Epidermal melanocyte (primary cell): Measurements from ENCODE around the gene FRMD4B.
"Not testable (repeated sequence)": the region's sequence is repeated elsewhere in the genome, so short reads cannot be mapped to it uniquely, and the experiment has no call there.

ENCODE experiments used
- DNase-seq: peaks from one replicate; pipeline ENCODE4 v3.0.0; 2011; ENCODE audit warnings: low spot score; ENCODE audit not compliant: insufficient read length

The FRMD4B gene

GRCh38 chr3:69322512-69322911, 63.4 kb downstream of the FRMD4B start:
- DNase-seq = not testable (repeated sequence)

DNA sequence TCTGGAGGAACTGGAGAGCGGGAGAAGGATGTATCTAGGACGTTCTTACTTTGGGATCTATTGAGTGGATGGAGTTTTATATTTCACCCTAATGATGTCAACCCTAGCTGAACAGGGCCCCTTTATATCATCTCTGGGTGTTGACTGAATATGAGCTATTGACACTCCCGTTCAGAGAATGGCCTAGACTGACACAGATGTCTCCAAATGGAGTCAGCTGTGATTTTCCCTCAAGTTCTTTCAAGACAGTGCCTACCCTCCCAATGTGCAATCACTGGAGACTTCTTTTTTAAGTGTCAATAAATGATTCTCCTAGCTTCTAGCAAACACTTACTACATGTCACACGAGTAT, 63.8 kb downstream of the FRMD4B start:
- no peak for DNase-seq

GRCh38 chr3:69321301-69322157, 64.4 kb downstream of the FRMD4B start:
- DNase-seq = no peak

- DNase-seq = no peak
These were observed 65.0 kb downstream of the FRMD4B start for GRCh38 chr3:69320871-69321271.

DNA sequence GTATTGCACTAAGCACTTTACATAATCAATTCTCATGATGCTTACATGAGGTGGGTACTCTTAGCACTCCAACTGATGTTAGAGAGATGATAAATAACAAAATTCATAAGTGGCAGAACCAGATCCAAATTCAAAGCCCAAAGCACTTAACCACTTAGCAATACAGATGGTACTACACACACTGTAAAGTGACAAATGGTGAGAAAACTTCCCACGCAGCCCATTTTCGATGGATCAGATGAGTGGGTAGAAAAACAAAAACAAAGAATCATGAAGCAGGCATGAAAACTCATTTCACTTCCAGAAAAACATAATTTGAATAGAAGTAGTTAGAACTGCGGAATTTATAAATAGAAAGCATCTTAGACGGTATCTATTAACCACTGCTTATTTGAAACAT, 66.2 kb downstream of the FRMD4B start:
- DNase-seq = no peak

GRCh38 chr3:69318410-69318809, 67.5 kb downstream of the FRMD4B start:
- no peak for DNase-seq

GRCh38 chr3:69313251-69313650, 72.6 kb downstream of the FRMD4B start:
- no peak for DNase-seq

DNA sequence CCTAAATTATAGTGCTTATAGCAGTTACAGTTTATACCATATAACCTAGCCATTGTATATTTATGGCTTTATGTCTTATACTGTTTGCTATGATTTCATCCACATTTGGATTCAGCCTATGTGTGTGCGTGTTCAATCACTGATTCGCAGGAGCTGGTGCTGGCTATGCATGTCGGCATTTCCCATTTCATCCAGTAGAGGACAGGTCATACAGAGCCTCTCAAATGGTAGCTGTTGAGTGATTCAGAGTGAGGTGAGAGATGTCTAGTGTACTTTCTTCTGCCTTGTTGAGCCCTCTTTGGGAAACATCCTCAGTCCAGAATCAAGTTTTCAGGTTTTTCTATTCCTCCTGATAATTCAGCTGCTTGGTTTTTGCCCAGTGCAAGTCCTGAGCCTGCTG, 76.1 kb downstream of the FRMD4B start:
- no peak for DNase-seq

DNA sequence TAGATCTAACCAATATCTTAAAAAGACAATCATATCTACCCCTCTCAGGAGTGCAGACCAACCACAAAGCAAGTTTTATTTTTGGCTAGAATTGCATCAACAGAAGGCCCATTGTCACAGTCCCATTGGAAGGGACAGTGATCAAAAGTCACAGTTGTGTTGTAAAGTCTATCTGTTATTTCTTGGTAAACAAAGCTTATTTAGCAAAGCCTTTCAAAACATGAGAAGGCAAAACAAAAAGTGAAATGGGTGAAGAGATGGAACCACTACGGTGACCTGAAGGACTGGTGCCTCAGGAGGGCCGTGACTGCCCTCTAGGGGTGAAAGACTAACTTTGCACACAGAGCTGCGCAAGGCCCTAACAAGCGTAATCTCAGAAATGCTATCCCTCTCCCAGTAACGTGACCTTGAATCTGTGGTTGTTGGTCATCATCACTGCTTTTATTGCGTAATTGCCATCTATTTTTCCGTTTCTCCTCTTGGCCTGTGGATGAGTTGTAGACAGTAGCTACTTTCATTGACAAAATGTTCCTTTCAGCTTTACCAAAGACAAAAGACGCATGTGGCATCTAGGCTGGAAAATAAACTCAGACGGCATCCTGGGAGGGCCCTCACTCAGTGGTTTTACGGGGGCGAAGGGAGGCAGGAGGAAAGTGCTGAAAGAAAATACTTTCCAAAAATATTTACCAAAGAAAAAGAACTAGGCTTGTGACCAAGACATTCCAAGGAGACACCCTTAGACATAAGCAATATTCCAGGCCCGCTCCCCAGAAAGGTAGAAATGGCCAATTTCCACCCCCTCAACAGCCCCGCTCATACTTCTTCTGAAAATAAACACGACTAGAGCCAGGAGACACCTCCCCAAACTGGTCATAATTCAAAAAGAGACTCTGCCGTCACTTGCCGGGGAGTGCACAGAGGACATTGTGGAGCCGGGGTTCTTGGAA, 79.4 kb downstream of the FRMD4B start:
- peak; percentile 70 for DNase-seq

- no peak for DNase-seq
These were observed 80.9 kb downstream of the FRMD4B start for GRCh38 chr3:69305011-69305410.

DNA sequence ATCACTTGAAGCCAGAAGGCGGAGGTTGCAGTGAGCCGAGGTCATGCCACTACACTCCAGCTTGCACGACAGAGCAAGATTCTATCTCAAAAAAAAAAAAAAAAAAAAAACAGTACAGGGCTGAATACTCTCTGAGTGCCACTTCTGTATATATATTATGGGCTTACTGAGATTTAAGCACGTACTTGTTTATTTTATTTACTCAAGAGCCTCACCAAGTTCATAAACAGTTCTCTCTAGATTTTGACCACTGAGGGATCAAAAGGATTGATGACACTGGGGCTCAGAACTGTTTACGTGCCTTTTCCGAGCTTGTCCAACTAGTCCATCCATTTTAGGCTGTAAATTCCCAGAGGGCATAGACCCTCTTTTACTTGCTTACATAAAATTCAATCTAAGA, 81.5 kb downstream of the FRMD4B start:
- no peak for DNase-seq

DNA sequence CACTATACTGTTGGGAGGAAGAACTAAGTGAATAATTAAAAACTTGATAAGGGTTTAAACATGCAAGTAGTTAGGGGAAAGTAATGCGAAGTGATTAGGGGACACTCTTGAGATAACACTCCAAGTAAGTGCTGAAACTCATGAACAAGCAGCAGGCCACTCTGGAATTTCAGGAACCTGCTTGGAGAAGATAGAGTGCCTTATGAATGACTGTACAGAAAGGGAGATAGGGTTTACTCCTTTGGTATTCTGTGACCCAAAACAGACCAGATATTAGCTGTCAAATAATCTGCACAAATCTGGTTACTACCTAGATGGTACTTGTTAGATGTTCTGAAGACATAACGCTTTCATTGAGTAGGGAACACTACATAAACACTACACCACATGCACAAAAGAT, 85.6 kb downstream of the FRMD4B start:
- DNase-seq = no peak

DNA sequence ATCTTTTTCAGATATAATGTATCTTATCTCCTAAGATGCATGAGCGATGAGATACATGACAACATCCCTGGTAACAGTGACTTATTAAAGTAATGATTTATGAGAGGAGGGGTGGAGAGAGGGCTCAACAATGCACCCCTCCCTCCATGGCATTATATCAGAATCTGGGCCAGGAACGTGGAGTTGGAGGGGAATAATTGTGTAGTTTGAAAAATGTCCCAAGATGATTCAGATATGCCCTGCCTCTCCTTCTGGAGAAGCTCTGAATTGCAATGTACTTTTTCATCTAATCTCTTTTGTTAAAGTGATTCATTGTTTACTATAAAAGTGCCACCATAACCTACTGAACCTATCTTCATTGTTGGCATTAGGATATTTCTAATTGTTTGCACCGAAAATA, 86.5 kb downstream of the FRMD4B start:
- no peak for DNase-seq

DNA sequence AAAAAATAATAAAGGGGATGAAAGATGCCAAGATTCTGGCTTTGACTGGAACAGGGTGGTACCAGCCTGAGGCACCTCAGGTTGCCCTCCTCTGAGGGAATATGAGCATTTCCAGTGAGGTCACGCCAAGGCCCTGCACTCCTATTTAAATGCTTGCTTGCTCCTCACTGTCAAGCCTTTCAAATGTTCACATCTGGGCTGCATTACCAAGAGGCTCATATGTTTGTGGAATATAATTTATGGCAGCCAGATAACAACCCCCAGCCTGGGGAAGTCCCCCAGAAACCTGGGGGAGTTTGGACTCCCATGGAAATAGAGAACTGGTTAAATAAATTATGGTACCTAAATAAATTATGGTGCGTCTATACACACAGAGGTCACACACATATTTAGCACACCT, 88.4 kb downstream of the FRMD4B start:
- DNase-seq = no peak

GRCh38 chr3:69296995-69297394, 88.9 kb downstream of the FRMD4B start:
- DNase-seq = no peak

GRCh38 chr3:69294014-69294766, 91.7 kb downstream of the FRMD4B start:
- DNase-seq = no peak

DNA sequence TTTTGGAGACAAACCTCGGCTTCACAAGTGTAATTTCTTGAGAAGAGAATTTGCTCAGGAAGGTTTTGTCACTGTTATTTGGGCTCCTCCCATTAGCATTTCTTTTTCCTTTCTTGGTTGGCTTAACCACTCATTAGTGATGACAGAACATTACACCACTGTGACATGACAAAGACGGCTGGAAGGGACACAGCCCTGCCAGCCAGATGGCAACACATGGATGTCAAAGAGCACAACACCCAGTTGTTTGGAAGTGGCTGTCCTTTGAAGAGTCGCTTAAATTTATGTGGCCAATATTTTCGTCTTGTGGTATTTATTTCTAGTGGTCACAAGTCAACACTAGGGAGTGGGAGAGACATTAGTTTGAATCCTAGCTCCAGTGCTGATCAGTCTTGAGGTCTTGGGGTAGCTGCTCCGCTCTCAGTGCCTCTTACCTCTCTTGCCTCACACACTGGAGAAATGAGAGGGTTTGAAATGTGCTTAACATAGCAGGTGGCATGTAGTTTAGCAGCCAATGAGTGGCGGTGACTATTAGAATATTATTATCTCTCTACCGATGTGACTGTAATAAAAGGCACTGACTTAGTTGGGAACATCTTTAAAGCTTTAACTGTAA, 92.8 kb downstream of the FRMD4B start:
- no peak for DNase-seq

GRCh38 chr3:69292185-69292584, 93.7 kb downstream of the FRMD4B start:
- no peak for DNase-seq

GRCh38 chr3:69290430-69290829, 95.5 kb downstream of the FRMD4B start:
- no peak for DNase-seq

DNA sequence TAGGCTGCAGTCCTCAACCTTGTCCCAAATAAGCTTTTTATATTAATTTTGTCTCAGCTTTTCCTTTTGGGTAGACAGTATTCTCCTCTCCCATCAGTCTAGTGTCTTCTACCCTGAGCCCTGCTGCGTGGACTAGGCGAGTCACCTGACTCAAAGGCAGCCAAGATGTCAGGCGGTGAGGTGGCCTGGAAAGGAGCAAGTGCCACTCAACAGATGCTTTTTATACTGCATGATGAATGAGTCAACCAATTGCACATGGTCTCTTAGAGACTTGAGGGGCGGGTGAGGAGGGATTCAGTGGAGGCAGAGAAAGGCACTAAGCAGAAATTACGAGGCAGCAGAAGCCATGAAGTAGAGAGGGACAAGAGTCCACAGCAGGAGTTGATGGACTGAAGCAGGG, 95.9 kb downstream of the FRMD4B start:
- no peak for DNase-seq

DNA sequence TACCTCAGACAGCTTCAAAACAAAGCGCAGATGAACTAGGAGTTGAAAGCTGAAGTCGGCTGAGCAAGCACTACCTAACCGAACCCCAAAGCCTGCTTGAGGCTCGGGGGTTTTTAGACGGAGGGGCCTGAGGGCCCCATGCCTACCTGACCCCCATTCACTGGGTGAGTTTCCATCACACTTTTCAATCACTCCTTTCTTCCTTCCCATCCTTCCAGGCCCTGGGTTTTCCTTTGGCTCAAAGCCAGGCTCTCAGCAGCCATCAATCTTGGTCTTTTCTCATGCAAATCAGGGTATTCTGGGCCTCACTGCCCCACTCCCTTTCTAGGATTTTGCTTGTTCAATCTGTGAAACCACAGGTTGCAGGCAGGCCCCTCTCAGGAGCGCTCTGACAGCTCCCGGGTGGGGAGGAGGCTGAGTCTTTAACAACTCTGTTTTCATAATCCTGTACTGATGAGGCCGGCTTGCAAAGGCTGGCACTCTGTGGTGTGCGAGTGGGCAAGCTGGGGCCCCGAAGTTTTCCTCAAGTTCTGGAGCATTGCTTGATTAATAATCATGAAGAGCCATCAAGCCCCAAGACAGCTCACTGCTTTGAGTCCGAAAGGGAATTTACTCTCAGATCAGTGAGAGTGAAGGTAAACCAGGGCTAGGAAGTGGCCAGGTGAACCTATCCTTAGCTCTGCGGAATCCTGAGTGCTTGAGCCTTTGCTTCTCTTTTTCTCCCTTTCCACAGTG, 97.6 kb downstream of the FRMD4B start:
- DNase-seq = no peak
